NCI-H510A (cell line): ENCODE data around the gene NFX1.
"Not testable (repeated sequence)": the region's sequence is repeated elsewhere in the genome, so short reads cannot be mapped to it uniquely, and the experiment has no call there.

Experiments
- DNase-seq: peaks from one replicate; lab custom pipeline; 2025; lab: John Stamatoyannopoulos, UW

Gene NFX1

GRCh38 chr9:33364127-33364526 lies 73.8 kb downstream of the NFX1 start:
- DNase-seq, result no peak

GRCh38 chr9:33364814-33365213 lies 74.5 kb downstream of the NFX1 start:
- DNase-seq, result not testable (repeated sequence)

- no peak for DNase-seq
Measured at GRCh38 chr9:33366979-33367480, 76.7 kb downstream of the NFX1 start.

GRCh38 chr9:33372900-33373299 lies 82.6 kb downstream of the NFX1 start:
- DNase-seq, result no peak

GRCh38 chr9:33374190-33374589 lies 83.9 kb downstream of the NFX1 start:
- DNase-seq, result no peak

GRCh38 chr9:33374634-33375237 lies 84.4 kb downstream of the NFX1 start:
- peak; percentile 24 for DNase-seq

- no peak for DNase-seq
Measured at GRCh38 chr9:33375238-33375840, 85.0 kb downstream of the NFX1 start.

GRCh38 chr9:33375841-33376321 lies 85.6 kb downstream of the NFX1 start:
- DNase-seq, result no peak

- no peak for DNase-seq
Measured at GRCh38 chr9:33377089-33377715, 86.9 kb downstream of the NFX1 start.

GRCh38 chr9:33378121-33378795 lies 87.9 kb downstream of the NFX1 start:
- no peak for DNase-seq

- DNase-seq, result no peak
Measured at GRCh38 chr9:33379666-33380389, 89.5 kb downstream of the NFX1 start.

GRCh38 chr9:33380390-33381094 lies 90.2 kb downstream of the NFX1 start:
- DNase-seq, result no peak

GRCh38 chr9:33381231-33381791 lies 91.0 kb downstream of the NFX1 start:
- no peak for DNase-seq

- not testable (repeated sequence) for DNase-seq
Measured at GRCh38 chr9:33382397-33382796, 92.1 kb downstream of the NFX1 start.

- not testable (repeated sequence) for DNase-seq
Measured at GRCh38 chr9:33383396-33383795, 93.1 kb downstream of the NFX1 start.

- DNase-seq, result not testable (repeated sequence)
Measured at GRCh38 chr9:33385536-33385935, 95.2 kb downstream of the NFX1 start.

- DNase-seq, result not testable (repeated sequence)
Measured at GRCh38 chr9:33385979-33386640, 95.8 kb downstream of the NFX1 start.

- not testable (repeated sequence) for DNase-seq
Measured at GRCh38 chr9:33386641-33386996, 96.3 kb downstream of the NFX1 start.

GRCh38 chr9:33386998-33387397 lies 96.7 kb downstream of the NFX1 start:
- DNase-seq, result not testable (repeated sequence)
